ENCODE results near the gene ATF1.
A peak's percentile ranks its signal among the peaks of the same experiment; 100 is the strongest.

The ATF1 gene

DNA sequence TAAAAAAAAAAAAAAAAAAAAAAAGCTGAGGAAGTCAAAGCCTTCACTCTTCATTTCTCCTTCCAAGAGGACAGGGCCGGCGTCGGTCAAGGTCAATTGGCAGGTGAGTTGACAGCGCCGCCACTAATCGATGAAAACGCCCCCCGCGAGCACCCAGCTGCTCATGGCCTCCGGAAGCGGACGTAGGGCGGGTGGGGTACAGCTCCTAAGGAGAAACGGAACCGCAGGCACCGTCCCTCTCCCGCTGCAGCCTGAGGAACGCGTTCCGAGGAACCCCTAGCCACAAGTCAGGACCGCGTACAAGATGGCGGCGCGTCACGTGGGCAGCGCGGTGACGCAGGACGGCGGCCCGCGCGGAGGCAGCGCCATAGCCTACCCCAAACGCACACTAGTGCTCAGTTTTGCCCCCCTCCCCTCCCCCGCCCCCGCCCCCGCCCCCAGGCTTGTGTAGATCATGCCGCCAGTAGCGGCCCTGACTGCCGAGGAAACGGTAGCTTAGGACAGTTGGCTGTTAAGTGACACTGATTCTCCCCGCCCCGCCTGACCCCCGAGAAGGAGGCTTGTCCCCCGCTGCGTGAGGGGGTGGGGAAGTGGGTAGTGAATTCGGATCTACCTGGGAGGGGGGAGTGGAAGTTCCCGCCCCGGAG lies at the start of gene ATF1:
Gene ATF1 (plus strand): TSS at position 463 of the 647 bp plus-strand sequence. CDS start 16,045 bp downstream, outside the sequence.
- intact Hi-C loops (cut with DNase I): loop anchor here (2.0 to 10.0 kb wide), 4 partner anchors 231 to 581 kb away; partner anchors contain the start of genes CELA1 and SLC11A2
- peak; percentile 81 to 97 (median 93) for DNase-seq

DNA sequence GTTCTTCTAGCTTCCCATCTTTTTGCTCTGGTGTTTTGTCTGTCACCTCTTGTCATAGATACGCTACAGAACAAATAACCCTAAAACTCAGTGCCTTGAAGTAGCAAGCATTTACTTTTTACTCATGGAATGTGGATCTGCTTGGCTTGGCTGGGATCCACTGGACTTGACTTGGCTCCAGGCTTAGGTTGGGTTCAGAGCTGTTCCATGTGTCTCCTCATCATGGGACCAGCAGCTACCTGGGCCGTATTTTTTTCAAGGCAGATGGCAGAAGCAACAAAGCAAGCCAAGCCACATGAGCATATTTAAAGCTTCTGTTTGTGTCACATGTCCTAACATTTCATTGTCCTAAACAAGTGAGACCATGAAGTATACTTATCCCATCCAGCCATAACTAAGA lies 48.7 kb upstream of the ATF1 start:
- no peak for DNase-seq
- intact Hi-C loops (cut with DNase I): no loop called here

- DNase-seq: no peak
- intact Hi-C loops (cut with DNase I): no loop called here
These were observed 45.1 kb upstream of the ATF1 start for GRCh38 chr12:50718760-50719159.

- intact Hi-C loops (cut with DNase I): no loop called here
- DNase-seq: no peak
These were observed 43.8 kb upstream of the ATF1 start for GRCh38 chr12:50720085-50720484.

DNA sequence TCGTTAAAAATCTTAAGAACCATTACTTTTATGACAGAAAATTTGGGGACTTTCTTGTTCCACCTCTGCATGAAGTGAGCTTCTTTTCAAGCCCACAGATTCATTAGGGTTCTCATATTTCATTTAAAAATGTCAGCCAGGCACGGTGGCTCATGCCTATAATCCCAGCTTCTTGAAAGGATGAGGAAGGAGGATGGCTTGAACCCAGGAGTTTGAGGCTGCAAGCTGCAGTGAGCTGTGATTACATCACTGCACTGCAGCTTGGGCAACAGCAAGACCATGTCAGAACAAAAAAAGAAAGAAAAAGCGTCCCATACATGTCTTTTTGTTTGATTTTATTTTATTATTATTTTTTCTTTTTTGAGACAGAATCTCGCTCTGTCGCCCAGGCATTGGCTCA lies 43.4 kb upstream of the ATF1 start:
- no peak for DNase-seq
- intact Hi-C loops (cut with DNase I): no loop called here

DNA sequence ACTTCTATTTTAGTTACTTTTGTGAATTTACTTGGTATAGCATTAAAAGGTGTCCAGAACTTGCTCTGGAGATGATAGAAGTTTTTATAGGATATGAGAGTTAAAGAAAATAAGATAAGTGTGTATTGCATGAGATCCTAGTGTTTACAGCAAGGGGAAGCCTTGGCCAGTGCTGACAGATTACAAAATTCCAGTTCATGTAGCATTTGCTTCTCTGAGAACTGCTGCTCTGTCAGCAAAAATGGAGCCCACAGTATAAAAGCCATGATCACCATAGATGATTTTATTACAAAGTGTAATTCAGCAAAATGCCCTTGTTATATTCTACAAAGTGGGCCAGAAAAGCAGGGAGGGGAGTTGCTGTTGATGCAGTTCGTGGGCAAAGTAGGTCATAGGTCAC lies 40.0 kb upstream of the ATF1 start:
- no peak for DNase-seq
- intact Hi-C loops (cut with DNase I): no loop called here

- intact Hi-C loops (cut with DNase I): no loop called here
- DNase-seq: peak in 3 of 42 donors; percentile 14 to 42 (median 27)
These were observed 38.6 kb upstream of the ATF1 start for GRCh38 chr12:50725011-50725942.

DNA sequence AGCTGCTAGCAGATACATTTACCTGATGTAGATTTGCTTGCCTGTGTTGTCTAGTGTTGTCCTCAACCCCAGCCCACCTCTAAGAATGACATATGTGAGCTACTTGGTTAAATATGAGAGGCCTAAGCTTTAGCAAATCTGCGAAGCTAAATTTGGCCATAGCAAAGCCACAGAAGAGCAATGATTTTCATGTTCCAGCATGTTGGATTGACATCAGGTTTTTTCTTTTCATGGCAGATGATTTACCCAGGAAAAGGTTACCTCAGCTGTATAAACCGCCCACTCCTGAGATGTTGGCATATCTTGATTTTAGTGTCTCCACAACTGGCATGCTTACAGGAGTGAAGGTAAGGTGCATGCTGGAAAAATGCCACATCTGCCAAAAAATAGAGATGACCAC lies 36.4 kb upstream of the ATF1 start:
- intact Hi-C loops (cut with DNase I): no loop called here
- DNase-seq: no peak

GRCh38 chr12:50728417-50728816 lies 35.5 kb upstream of the ATF1 start:
- intact Hi-C loops (cut with DNase I): no loop called here
- no peak for DNase-seq

- no peak for DNase-seq
These were observed 35.1 kb upstream of the ATF1 start for GRCh38 chr12:50728841-50729240.

DNA sequence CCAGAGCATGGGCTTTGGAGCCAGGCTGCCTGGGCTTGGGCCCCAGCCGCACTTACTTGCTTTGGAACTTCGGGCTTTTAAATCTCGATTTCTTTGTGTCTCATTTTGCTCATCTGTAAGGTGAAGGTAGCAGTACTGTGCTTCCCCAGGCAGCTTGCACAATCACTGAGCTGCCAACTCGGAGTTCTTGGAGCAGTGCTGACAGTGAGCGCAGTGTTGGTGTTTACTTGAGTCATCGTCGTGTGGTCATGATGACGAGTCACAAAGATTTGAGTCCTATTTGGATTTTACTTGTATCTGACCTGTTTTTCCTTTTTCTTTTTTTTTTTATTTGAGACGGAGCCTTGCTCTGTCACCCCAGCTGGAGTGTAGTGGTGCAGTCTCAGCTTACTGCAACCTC lies 31.3 kb upstream of the ATF1 start:
- intact Hi-C loops (cut with DNase I): no loop called here
- no peak for DNase-seq

More at GRCh38 chr12:50728841-50729240, 35.1 kb upstream of the ATF1 start:
- intact Hi-C loops (cut with DNase I): no loop called here

DNA sequence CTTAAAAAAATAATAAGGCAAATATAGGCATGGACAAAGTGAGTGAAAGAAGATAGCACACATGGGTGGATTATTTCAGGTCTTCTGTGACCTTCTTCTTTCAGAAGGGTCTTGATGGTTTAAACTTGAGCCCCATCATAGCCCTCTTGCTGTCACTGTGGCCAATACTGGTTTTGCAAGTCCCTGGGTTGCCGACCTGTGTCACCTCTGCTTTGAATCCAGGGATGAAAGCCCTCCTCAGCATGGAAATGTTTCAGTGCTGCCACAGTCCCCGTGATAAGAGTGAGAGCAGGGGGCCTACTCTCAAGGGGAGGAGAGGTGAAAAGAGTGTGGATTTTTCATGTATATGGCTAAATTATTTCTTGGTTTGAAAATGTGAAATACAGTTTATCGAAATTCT lies 30.2 kb upstream of the ATF1 start:
- DNase-seq: no peak
- intact Hi-C loops (cut with DNase I): no loop called here

DNA sequence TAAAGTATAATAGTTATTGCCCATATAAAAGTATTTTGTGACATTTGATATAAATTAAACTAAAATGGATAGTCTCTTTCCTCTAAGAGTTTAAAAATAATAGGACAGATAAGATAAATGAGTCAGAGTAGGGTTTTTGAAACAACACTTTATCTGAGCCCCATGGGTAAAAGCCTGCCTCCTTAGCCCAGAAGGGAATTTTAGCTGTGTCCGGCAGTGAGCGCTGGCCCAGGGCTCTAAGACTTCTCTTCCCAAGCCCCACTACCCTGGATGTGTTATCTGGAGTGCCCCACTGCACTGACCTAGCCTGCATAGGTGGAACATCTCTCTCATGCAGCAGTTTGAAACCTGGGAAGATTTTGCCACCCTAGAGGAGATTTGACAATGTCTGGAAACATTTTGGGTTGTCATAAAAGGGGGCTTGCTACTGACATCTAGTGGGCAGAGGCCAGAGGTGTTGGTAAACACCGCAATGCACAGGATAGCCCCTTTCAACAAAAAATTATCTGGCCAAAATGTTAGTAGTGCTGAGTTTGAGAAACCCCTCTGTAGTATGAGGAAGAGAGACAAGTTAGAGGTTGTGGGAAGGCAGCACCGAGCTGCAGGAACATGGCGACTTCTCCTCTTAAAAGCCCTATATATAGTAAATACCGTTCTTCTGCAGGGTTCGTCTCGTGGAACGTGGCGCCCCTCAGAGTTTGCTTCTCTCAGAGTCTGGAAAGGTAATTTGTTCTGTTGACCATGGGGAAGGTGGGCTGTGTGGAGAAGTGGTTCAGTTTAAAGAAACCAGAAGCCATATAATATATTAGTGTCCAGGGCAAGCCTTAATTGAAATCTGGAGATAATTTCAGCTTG lies 29.3 kb upstream of the ATF1 start:
- peak in 23 of 42 donors; percentile 7 to 77 (median 36) for DNase-seq
- intact Hi-C loops (cut with DNase I): loop anchor here (5.0 kb wide), 1 partner anchor 232 kb away; the partner anchor contains the start of gene DIP2B

DNA sequence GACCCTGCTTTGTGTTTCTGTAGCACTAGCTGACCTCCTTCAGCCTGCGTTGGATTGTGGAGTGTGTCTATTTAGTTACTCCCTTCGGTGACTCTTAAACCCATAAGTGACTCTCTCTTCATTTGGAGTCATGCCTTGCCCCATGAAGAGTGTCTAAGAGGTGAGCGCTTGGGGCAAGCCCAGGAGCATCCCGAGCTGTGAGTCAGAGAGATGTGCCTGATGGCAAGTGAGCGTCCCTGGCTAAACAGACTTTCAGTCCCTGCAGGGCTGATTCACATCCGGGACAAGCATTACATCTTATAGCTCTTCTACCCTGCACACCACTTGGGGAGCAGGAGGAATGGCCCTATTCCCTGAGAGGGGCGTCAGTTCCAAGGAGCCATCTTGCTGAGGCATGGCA lies 24.3 kb upstream of the ATF1 start:
- intact Hi-C loops (cut with DNase I): loop anchor here (5.0 kb wide), 1 partner anchor 237 kb away; the partner anchor contains the start of gene DIP2B
- no peak for DNase-seq

DNA sequence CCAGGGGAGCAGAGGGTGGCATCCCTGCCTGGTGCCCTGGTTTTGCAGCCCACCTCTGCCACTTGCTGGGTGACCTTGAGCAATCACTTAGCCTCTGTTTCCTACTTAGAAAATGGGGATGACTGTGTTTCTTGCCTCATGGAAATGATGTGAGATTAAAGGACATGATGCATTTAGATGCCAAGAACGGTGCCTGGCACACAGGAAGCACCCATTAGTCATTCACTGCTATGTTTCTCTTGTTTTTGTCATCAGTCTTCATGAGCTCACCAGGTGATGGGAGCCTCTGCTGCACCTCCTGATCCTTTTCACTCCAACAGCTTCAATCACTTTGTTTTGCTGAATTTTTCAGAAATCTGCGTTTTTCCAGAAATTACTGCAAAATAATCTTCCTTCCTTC lies 23.6 kb upstream of the ATF1 start:
- DNase-seq: no peak
- intact Hi-C loops (cut with DNase I): no loop called here

DNA sequence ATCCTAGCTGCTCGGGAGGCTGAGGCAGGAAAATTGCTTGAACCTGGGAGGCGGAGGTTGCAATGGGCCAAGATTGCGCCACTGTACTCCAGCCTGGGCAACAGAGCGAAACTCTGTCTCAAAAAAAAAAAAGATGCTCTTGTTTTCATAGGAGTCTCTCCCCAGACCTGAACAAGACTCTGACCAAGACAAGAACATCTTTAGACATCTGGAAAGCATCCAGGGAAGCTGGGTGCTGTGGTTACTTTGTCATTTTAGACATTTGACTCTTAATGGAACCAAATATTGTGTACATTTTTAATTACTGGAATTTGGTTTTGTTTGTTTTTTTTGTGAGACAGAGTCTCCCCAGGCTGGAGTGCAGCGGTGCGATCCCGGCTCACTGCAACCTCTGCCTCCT lies 21.1 kb upstream of the ATF1 start:
- intact Hi-C loops (cut with DNase I): no loop called here
- no peak for DNase-seq

DNA sequence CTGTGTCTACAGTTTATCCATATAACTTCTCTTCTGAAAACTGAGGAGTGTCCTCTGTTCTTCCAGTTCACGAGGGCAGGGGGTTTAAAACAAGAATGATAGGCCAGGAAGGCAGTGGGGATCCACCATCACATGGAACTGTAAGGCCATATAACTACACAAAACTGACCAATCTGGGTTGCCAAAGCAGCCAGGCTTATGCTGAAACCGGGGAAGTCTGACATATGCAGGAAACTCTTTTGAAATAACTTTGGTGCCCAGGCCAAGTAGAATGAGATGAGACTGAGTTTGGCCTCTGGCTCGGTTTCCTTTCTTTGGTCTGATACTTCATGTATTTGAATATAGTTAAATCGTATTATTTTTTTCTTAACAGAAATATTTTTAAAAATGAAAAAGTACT lies 18.0 kb upstream of the ATF1 start:
- intact Hi-C loops (cut with DNase I): no loop called here
- no peak for DNase-seq

DNA sequence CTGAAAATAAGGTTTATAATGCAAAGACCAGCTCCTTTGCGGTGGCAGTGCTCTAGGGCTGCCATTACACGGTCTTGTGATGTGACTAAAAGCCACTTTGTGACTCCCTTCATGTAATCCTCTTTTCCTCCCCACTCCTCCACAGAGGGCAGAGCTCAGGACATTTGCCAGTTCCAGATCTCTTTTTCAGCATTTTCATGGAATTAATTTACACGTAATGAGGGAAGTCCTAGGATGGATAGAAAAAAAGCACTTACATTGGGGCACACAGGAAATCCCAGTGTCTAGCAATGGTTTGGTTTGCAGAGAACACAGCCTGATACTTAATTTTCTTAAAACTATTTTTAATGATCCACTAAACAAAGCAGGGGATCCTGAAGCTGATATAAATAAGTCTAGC lies 17.5 kb upstream of the ATF1 start:
- intact Hi-C loops (cut with DNase I): no loop called here
- no peak for DNase-seq

DNA sequence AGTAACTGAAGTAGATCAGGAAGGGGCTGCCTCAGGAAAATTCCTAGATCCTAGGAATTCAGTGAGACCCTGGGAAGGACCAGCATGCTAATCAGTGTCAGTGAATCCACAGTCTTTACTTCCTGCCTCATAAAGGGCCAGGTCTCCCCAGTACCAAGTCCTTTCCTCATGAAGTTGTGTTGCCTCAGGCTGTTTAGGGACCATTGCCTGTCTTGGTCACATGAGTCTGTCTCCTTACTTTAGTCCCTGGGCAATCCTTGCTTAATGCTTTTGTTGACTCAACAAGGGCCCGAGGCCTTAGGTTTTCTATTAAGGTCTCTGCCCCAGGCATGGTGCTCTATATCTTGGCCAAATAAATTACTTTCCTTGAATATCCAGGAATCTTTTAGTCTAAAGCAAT lies 16.1 kb upstream of the ATF1 start:
- DNase-seq: no peak
- intact Hi-C loops (cut with DNase I): no loop called here
